GM10248 (cell line): Measurements from ENCODE around the gene AP2A1.

ENCODE experiments used
- CTCF ChIA-PET: fragments of 300-600 bp; sonication (Branson Sonifier 250); formaldehyde crosslinking; extraction: SDS; loops from one replicate; lab custom pipeline; 2021; ENCODE audit warnings: antibody characterized with exemption; lab: Yijun Ruan, JAX
- POLR2A ChIA-PET: fragments of 350-650 bp; sonication (Branson Sonifier 250); formaldehyde crosslinking; extraction: SDS; loops from one replicate; lab custom pipeline; 2020; ENCODE audit warnings: antibody characterized with exemption; lab: Yijun Ruan, JAX
- DNase-seq: peaks from one replicate; pipeline ENCODE4 v3.0.0; 2012; ENCODE audit errors: extremely low spot score
- CTCF ChIP-seq: IDR thresholded peaks from 2 replicates; pipeline ENCODE4 v1.5.1; 2012; ENCODE audit warnings: mild to moderate bottlenecking, low read depth; ENCODE audit errors: extremely low read depth, missing control alignments, control extremely low read depth

Gene AP2A1

GRCh38 chr19:49820125-49820524 lies 53.3 kb downstream of the AP2A1 start:
- DNase-seq: no peak
- TF ChIP-seq CTCF: no peak
- CTCF ChIA-PET: interaction anchor here (0.9 to 1.2 kb wide), 2 partner anchors 13 to 316 kb away, joined by 3 read pairs; no protein-coding TSS in a partner anchor
- POLR2A ChIA-PET: no interaction called here

GRCh38 chr19:49823472-49823871 lies 56.7 kb downstream of the AP2A1 start:
- POLR2A ChIA-PET: no interaction called here

GRCh38 chr19:49824662-49825061 lies 57.9 kb downstream of the AP2A1 start:
- POLR2A ChIA-PET: no interaction called here
- TF ChIP-seq CTCF: no peak
- DNase-seq: no peak
- CTCF ChIA-PET: interaction anchor here (1.2 kb wide), 1 partner anchor 20 kb away, joined by 3 read pairs; no protein-coding TSS in a partner anchor

More at GRCh38 chr19:49823472-49823871, 56.7 kb downstream of the AP2A1 start:
- no peak for DNase-seq
- no peak for TF ChIP-seq CTCF
- CTCF ChIA-PET: interaction anchor here (1.2 kb wide), 1 partner anchor 21 kb away, joined by 3 read pairs; no protein-coding TSS in a partner anchor

GRCh38 chr19:49827034-49827433 lies 60.2 kb downstream of the AP2A1 start:
- CTCF ChIA-PET: no interaction called here
- TF ChIP-seq CTCF: no peak
- no peak for DNase-seq
- POLR2A ChIA-PET: no interaction called here

GRCh38 chr19:49829200-49829599 lies 62.4 kb downstream of the AP2A1 start:
- CTCF ChIA-PET: no interaction called here

GRCh38 chr19:49829721-49830120 lies 62.9 kb downstream of the AP2A1 start:
- DNase-seq: no peak
- no peak for TF ChIP-seq CTCF
- POLR2A ChIA-PET: no interaction called here
- CTCF ChIA-PET: no interaction called here

More at GRCh38 chr19:49829200-49829599, 62.4 kb downstream of the AP2A1 start:
- POLR2A ChIA-PET: no interaction called here
- TF ChIP-seq CTCF: no peak
- no peak for DNase-seq
